ENCODE measurements around the gene RNF112.
A peak's percentile ranks its signal among the peaks of the same experiment; 100 is the strongest.

RNF112 gene

GRCh38 chr17:19410875-19411620 is at the start of gene RNF112:
RNF112 (plus strand) TSS chr17:19411232; CDS start chr17:19411409, 177 bp downstream.
- DNase-seq, result peak; percentile 51

- no peak for DNase-seq
These were observed 49.7 kb upstream of the RNF112 start for GRCh38 chr17:19361326-19361725.

GRCh38 chr17:19361944-19362276 is 49.1 kb upstream of the RNF112 start:
- DNase-seq, result no peak

GRCh38 chr17:19362277-19363113 is 48.5 kb upstream of the RNF112 start, which contains the start of gene B9D1:
B9D1 (minus strand) TSS chr17:19362723; CDS start chr17:19362569, 154 bp downstream.
- peak; percentile 92 for DNase-seq

- no peak for DNase-seq
These were observed 48.0 kb upstream of the RNF112 start for GRCh38 chr17:19363114-19363438.

- no peak for DNase-seq
These were observed 47.5 kb upstream of the RNF112 start for GRCh38 chr17:19363460-19364035.

GRCh38 chr17:19364699-19365498 is 46.1 kb upstream of the RNF112 start:
- no peak for DNase-seq

GRCh38 chr17:19365499-19365817 is 45.6 kb upstream of the RNF112 start:
- no peak for DNase-seq

- no peak for DNase-seq
These were observed 45.0 kb upstream of the RNF112 start for GRCh38 chr17:19365833-19366636.

GRCh38 chr17:19366637-19366972 is 44.4 kb upstream of the RNF112 start:
- DNase-seq, result no peak

GRCh38 chr17:19368229-19368628 is 42.8 kb upstream of the RNF112 start:
- DNase-seq, result no peak

GRCh38 chr17:19369107-19369778 is 41.8 kb upstream of the RNF112 start:
- no peak for DNase-seq

GRCh38 chr17:19369846-19370492 is 41.1 kb upstream of the RNF112 start:
- no peak for DNase-seq

- DNase-seq, result no peak
These were observed 40.5 kb upstream of the RNF112 start for GRCh38 chr17:19370493-19370960.

- DNase-seq, result no peak
These were observed 39.6 kb upstream of the RNF112 start for GRCh38 chr17:19371259-19372010.

- no peak for DNase-seq
These were observed 39.0 kb upstream of the RNF112 start for GRCh38 chr17:19372011-19372370.

- no peak for DNase-seq
These were observed 38.6 kb upstream of the RNF112 start for GRCh38 chr17:19372439-19372838.

- no peak for DNase-seq
These were observed 38.0 kb upstream of the RNF112 start for GRCh38 chr17:19372866-19373504.

GRCh38 chr17:19374136-19374535 is 36.9 kb upstream of the RNF112 start:
- DNase-seq, result no peak

- DNase-seq, result no peak
These were observed 35.3 kb upstream of the RNF112 start for GRCh38 chr17:19375732-19376131.
